Skeletal muscle tissue (tissue), 4 donors: ENCODE data around the gene GEMIN5. TPM values are rescaled to one million over a fixed set of nuclear protein-coding genes. Genes with fewer than 3 reads are reported as not detected.

Source experiments
- H3K27ac ChIP-seq: one replicate; pipeline ENCODE4 v1.7.0; 2013; ENCODE audit warnings: mild to moderate bottlenecking, low read depth, low read length, inconsistent platforms
- H3K27me3 ChIP-seq, 3 donors: one replicate each; pipeline ENCODE4 v1.7.0; 2013; ENCODE audit warnings: low read length in 3 of 3; ENCODE audit not compliant: control insufficient read depth in 3 of 3, insufficient read depth in 3 of 3
- H3K36me3 ChIP-seq, 3 donors: one replicate each; pipeline ENCODE4 v1.7.0; 2013; ENCODE audit warnings: low read length in 3 of 3; ENCODE audit not compliant: control insufficient read depth in 3 of 3, insufficient read depth in 3 of 3
- H3K4me1 ChIP-seq, 3 donors: one replicate each; pipeline ENCODE4 v1.7.0; 2013; ENCODE audit warnings: low read length in 3 of 3, mild to moderate bottlenecking in 3 of 3; ENCODE audit not compliant: control insufficient read depth in 3 of 3, insufficient read depth in 3 of 3
- H3K4me3 ChIP-seq, 3 donors: one replicate each; pipeline ENCODE4 v1.7.0; 2013; ENCODE audit warnings: low read length in 3 of 3
- H3K9ac ChIP-seq, 3 donors: one replicate each; pipeline ENCODE4 v1.7.0; 2013; ENCODE audit warnings: low read length in 3 of 3, mild to moderate bottlenecking in 3 of 3, moderate library complexity in 2 of 3, low read depth in 1 of 3
- H3K9me3 ChIP-seq, 3 donors: one replicate each; pipeline ENCODE4 v1.7.0; 2013; ENCODE audit warnings: low read length in 3 of 3; ENCODE audit not compliant: control insufficient read depth in 3 of 3
- total RNA-seq: library from RNA; depleted of rRNA; stranded (reverse); fragments of >200 nt; gene quantifications from one replicate; pipeline ENCODE4 v1.2.3, GENCODE V29; 2014
- donor health status: Osteomylitis.

Gene GEMIN5
- total RNA-seq, 1 donor from 2014 or later, result 18.8 TPM

- H3K4me3 ChIP-seq, result no peak overlapping the region
- no peak overlapping the region for H3K9ac ChIP-seq
- H3K27me3 ChIP-seq, result no peaks in the 10 kb centered on the region
- H3K27ac ChIP-seq, result no peak overlapping the region
- no peaks in the 10 kb centered on the region for H3K9me3 ChIP-seq
- H3K4me1 ChIP-seq, result peaks cover 0 to 3% (median 0%) of the 10 kb centered on the region in 3 donors
- H3K36me3 ChIP-seq, result peaks cover 41 to 73% (median 69%) of the 10 kb centered on the region in 3 donors
Measured at GRCh38 chr5:154896562-154897165, 41.3 kb downstream of the GEMIN5 start.

GRCh38 chr5:154895606-154896561, 42.1 kb downstream of the GEMIN5 start:
- Histone ChIP-seq H3K27ac (no peak overlapping the region), H3K27me3 (no peaks in the 10 kb centered on the region), H3K9me3 (no peaks in the 10 kb centered on the region), H3K4me3 (no peak overlapping the region), H3K36me3 (peaks cover 42 to 72% (median 69%) of the 10 kb centered on the region in 3 donors), H3K9ac (no peak overlapping the region), H3K4me1 (peaks cover 0 to 3% (median 0%) of the 10 kb centered on the region in 3 donors)

GRCh38 chr5:154893381-154893780, 44.6 kb downstream of the GEMIN5 start:
- Histone ChIP-seq H3K27ac (no peak overlapping the region), H3K36me3 (peaks cover 52 to 68% (median 65%) of the 10 kb centered on the region in 3 donors), H3K9me3 (no peaks in the 10 kb centered on the region), H3K9ac (no peak overlapping the region), H3K4me1 (peaks cover 0 to 3% (median 0%) of the 10 kb centered on the region in 3 donors), H3K27me3 (no peaks in the 10 kb centered on the region), H3K4me3 (no peak overlapping the region)

- no peaks in the 10 kb centered on the region for H3K9me3 ChIP-seq
- no peak overlapping the region for H3K4me3 ChIP-seq
- H3K27me3 ChIP-seq, result no peaks in the 10 kb centered on the region
- H3K36me3 ChIP-seq, result peaks cover 54 to 71% (median 71%) of the 10 kb centered on the region in 3 donors
- H3K9ac ChIP-seq, result no peak overlapping the region
- peaks cover 0 to 3% (median 0%) of the 10 kb centered on the region in 3 donors for H3K4me1 ChIP-seq
- no peak overlapping the region for H3K27ac ChIP-seq
Measured at GRCh38 chr5:154892369-154892771, 45.6 kb downstream of the GEMIN5 start.

- Histone ChIP-seq H3K4me3 (no peak overlapping the region), H3K9ac (no peak overlapping the region), H3K36me3 (peaks cover 34 to 40% (median 39%) of the 10 kb centered on the region in 3 donors), H3K4me1 (no peaks in the 10 kb centered on the region), H3K27ac (no peak overlapping the region), H3K27me3 (no peaks in the 10 kb centered on the region), H3K9me3 (peaks cover 0 to 13% (median 0%) of the 10 kb centered on the region in 3 donors)
Measured at GRCh38 chr5:154885439-154885838, 52.6 kb downstream of the GEMIN5 start.

GRCh38 chr5:154884424-154884823, 53.6 kb downstream of the GEMIN5 start:
- peaks cover 0 to 13% (median 0%) of the 10 kb centered on the region in 3 donors for H3K9me3 ChIP-seq
- H3K27me3 ChIP-seq, result no peaks in the 10 kb centered on the region
- H3K4me1 ChIP-seq, result no peaks in the 10 kb centered on the region
- H3K4me3 ChIP-seq, result no peak overlapping the region
- H3K9ac ChIP-seq, result no peak overlapping the region
- H3K36me3 ChIP-seq, result peaks cover 28 to 34% (median 32%) of the 10 kb centered on the region in 3 donors
- H3K27ac ChIP-seq, result no peak overlapping the region

GRCh38 chr5:154881986-154882385, 56.0 kb downstream of the GEMIN5 start:
- Histone ChIP-seq H3K9me3 (peaks cover 0 to 15% (median 0%) of the 10 kb centered on the region in 3 donors), H3K27me3 (no peaks in the 10 kb centered on the region), H3K4me3 (no peak overlapping the region), H3K27ac (no peak overlapping the region), H3K36me3 (peaks cover 12 to 22% (median 16%) of the 10 kb centered on the region in 3 donors), H3K4me1 (no peaks in the 10 kb centered on the region), H3K9ac (no peak overlapping the region)

- no peak overlapping the region for H3K27ac ChIP-seq
- no peak overlapping the region for H3K4me3 ChIP-seq
- no peak overlapping the region for H3K9ac ChIP-seq
- H3K36me3 ChIP-seq, result peaks cover 21 to 32% (median 23%) of the 10 kb centered on the region in 3 donors
- no peaks in the 10 kb centered on the region for H3K27me3 ChIP-seq
- H3K4me1 ChIP-seq, result no peaks in the 10 kb centered on the region
- peaks cover 0 to 3% (median 0%) of the 10 kb centered on the region in 3 donors for H3K9me3 ChIP-seq
Measured at GRCh38 chr5:154878642-154879335, 59.2 kb downstream of the GEMIN5 start.

GRCh38 chr5:154873791-154874331, 64.2 kb downstream of the GEMIN5 start:
- Histone ChIP-seq H3K4me1 (no peaks in the 10 kb centered on the region), H3K4me3 (no peak overlapping the region), H3K9me3 (peaks cover 0 to 3% (median 0%) of the 10 kb centered on the region in 3 donors), H3K27ac (no peak overlapping the region), H3K9ac (no peak overlapping the region), H3K36me3 (peaks cover 36 to 53% (median 44%) of the 10 kb centered on the region in 3 donors), H3K27me3 (no peaks in the 10 kb centered on the region)
